Heart right ventricle (tissue), 16 donors: Measurements from ENCODE around the gene RRAS. TPM values are rescaled to one million over a fixed set of nuclear protein-coding genes. Genes with fewer than 3 reads are reported as not detected.

Experiments used
- ATAC-seq, 8 donors: fragments of 200-7000 bp; cut with Tn5 transposase; one replicate each; pipeline ENCODE4 v1.9.1; 2020; ENCODE audit warnings: mild to moderate bottlenecking in 8 of 8, moderate library complexity in 8 of 8, moderate number of reproducible peaks in 1 of 8
- DNase-seq, 2 donors: peaks; one replicate each; pipeline ENCODE4 v3.0.0-alpha.2; 2020
- H3K27ac ChIP-seq, 10 donors: fragments of 200-600 bp; sonication (generic) in 2 of 10; one replicate each; pipeline versions ENCODE4 v1.5.0 to v1.8.0; 2020 to 2022; ENCODE audit warnings: mild to moderate bottlenecking in 3 of 10
- H3K27me3 ChIP-seq, 7 donors: fragments of 200-600 bp; one replicate each; pipeline ENCODE4 v1.8.0; 2021 to 2022; ENCODE audit warnings: mild to moderate bottlenecking in 2 of 7
- H3K36me3 ChIP-seq, 9 donors: fragments of 200-600 bp; sonication (generic) in 1 of 9; one replicate each; pipeline versions ENCODE4 v1.5.0 to v1.8.0; 2020 to 2022; ENCODE audit warnings: mild to moderate bottlenecking in 2 of 9
- H3K4me1 ChIP-seq, 9 donors: fragments of 200-600 bp; sonication (generic) in 1 of 9; one replicate each; pipeline versions ENCODE4 v1.5.0 to v1.8.0; 2020 to 2022; ENCODE audit warnings: mild to moderate bottlenecking in 4 of 9
- H3K4me3 ChIP-seq, 10 donors: fragments of 200-600 bp; sonication (generic) in 2 of 10; one replicate each; pipeline versions ENCODE4 v1.5.0 to v1.8.0; 2020 to 2022; ENCODE audit warnings: mild to moderate bottlenecking in 7 of 10, moderate library complexity in 2 of 10
- H3K9me3 ChIP-seq, 11 donors: fragments of 200-600 bp in 10 of 11; sonication (generic) in 2 of 11; one replicate each; pipeline versions ENCODE4 v1.5.0 to v1.8.0; 2013 to 2022; ENCODE audit warnings: mild to moderate bottlenecking in 2 of 11, control low read depth in 1 of 11, moderate library complexity in 1 of 11
- CTCF ChIP-seq, 9 donors: fragments of 200-600 bp; sonication (generic) in 2 of 9; IDR thresholded peaks; one replicate each; pipeline versions ENCODE4 v1.5.0 to v1.8.0; 2021 to 2022; ENCODE audit warnings: antibody characterized with exemption in 9 of 9, mild to moderate bottlenecking in 5 of 9, moderate library complexity in 1 of 9
- WGBS, 2 donors: extraction: QIAGEN DNeasy Blood & Tissue Kit; methylation state at CpG; one replicate each; pipeline ENCODE4 v1.1.7; 2013; ENCODE audit warnings: inconsistent platforms in 1 of 2; 5-methylcytosine and 5-hydroxymethylcytosine counted together
- intact Hi-C, 10 donors: fragments of 100-400 bp; cut with DNase I; formaldehyde crosslinking; loops; one replicate each; pipeline versions ENCODE4 v1.11.1 to v1.14.2; 2022
- long read RNA-seq, 3 donors: library from polyadenylated mRNA; unstranded; transcript quantifications; one replicate each; pipeline ENCODE4 v2.0.0, GENCODE V29; 2020 to 2021
- polyA plus RNA-seq, 2 donors: library from polyadenylated mRNA; stranded (reverse); fragments of 200-250 nt; gene quantifications; one replicate each; pipeline ENCODE4 v1.2.3, GENCODE V29; 2013
- total RNA-seq, 10 donors: library from RNA; stranded (reverse); fragmentation: NEBNext Ultra II Directional in 3 of 10; extraction: Animal tissue kit (Norgen Biotek cat#: 25700) in 3 of 10; gene quantifications; one replicate each; pipeline versions ENCODE4 v1.2.1 to v1.2.4, GENCODE V29; 2021 to 2023
- donor health status: Arrhythmogenic right ventricular cardiomyopathy.
- donor health status: ischemic (EF 13 %, LVEDD 7.1; RV severe dilation, severe dysfunction).
- donor health status: healthy with polysubstance abuse.
- donor health status: DM: no; HTN: yes; CAD: no.
- donor health status: DM: no; HTN: no; CAD: no.
- donor health status: ischemic (EF 25% LVEDD 6.9; RV normal size, moderate dysfunction).
- donor health status: ischemic (EF 25% LVEDD 5.7; RV mildly dilated, moderate dysfunction).
- donor health status: healthy.
- donor health status: DM: yes; HTN: yes; CAD: no.
- donor health status: Ischemic cardiomyopathy.
- donor health status: ischemic (EF 35%, LVEDD 5.7; RV mildly dilated, moderate dysfunction).
- donor health status: nonischemic (EF 11% LVEDD 7.7; RV severe dilation, severe dysfunction).
- donor health status: DM: yes; HTN: yes; CAD: no.
- donor health status: PGD.
- donor health status: ischemic (EF 29% LVEDD 5.4; RV normal size, mild dysfunction).
- donor health status: nonischemic (EF 23%, LVEDD 6.1; RV moderate dilation, normal function).

The RRAS gene
- total RNA-seq, result 100 to 1,000 TPM in 7 of 10 donors, 10 to 100 TPM in 3; 90.4 to 141 (median 113) TPM
- polyA plus RNA-seq, result 100 to 1,000 TPM; 208 to 215 TPM
- long read RNA-seq, donor 1, transcript RRAS-201 (6 exons, 1,044 nt), result major isoform, 104 of 118 reads
- long read RNA-seq, donor 1, partial matches to known transcripts, result 10 of 118 reads
- long read RNA-seq, donor 1, other reads (novel, unspliced or antisense), result 4 of 118 reads
- long read RNA-seq, donor 2, transcript RRAS-201 (6 exons, 1,044 nt), result major isoform, 123 of 145 reads
- long read RNA-seq, donor 2, partial matches to known transcripts, result 18 of 145 reads
- long read RNA-seq, donor 2, other reads (novel, unspliced or antisense), result 4 of 145 reads
- long read RNA-seq, donor 3, partial matches to known transcripts, result 0 of 3 reads
- long read RNA-seq, donor 3, other reads (novel, unspliced or antisense), result 1 of 3 reads

- H3K4me1 ChIP-seq, result peaks cover 2 to 75% (median 62%) of the 10 kb centered on the region in 9 donors
- no peak for TF ChIP-seq CTCF (IDR thresholded peaks at IDR 0.05)
Observed at GRCh38 chr19:49640113-49640898, at the start of gene RRAS. Gene RRAS (minus strand): TSS chr19:49640143. CDS start chr19:49640098, 45 bp downstream.

GRCh38 chr19:49689133-49690078 lies 49.5 kb upstream of the RRAS start, which contains the start of gene ADM5:
Gene ADM5 (plus strand): TSS chr19:49689594. CDS start chr19:49689838, 244 bp downstream.
- H3K9me3 ChIP-seq, result no peaks in the 10 kb centered on the region
- 25 to 29% methylated on average over 54 of the region's 54 CpGs for WGBS, 2 donors
- H3K36me3 ChIP-seq, result peaks cover 0 to 37% (median 14%) of the 10 kb centered on the region in 9 donors
- H3K27ac ChIP-seq, result peak within 1 kb of the TSS; percentile 64 to 84 (median 77)
- ATAC-seq (peak; percentile 26 to 63 (median 52)), DNase-seq (peak in 1 of 2 donors; percentile 54)
- intact Hi-C loops, result loop anchor here in 2 of 10 donors (5.0 to 10.0 kb wide), 2 partner anchors 113 to 115 kb away; no protein-coding TSS in a partner anchor
- peaks cover 0 to 40% (median 9%) of the 10 kb centered on the region in 7 donors for H3K27me3 ChIP-seq
- peaks cover 6 to 71% (median 48%) of the 10 kb centered on the region in 9 donors for H3K4me1 ChIP-seq
- peak; percentile 18 to 76 (median 56) for TF ChIP-seq CTCF (IDR thresholded peaks at IDR 0.05)
- H3K4me3 ChIP-seq, result peak within 1 kb of the TSS; percentile 32 to 66 (median 56)

More at GRCh38 chr19:49640113-49640898, at the start of gene RRAS:
- Histone ChIP-seq H3K27me3 (no peaks in the 10 kb centered on the region), H3K27ac (peak within 1 kb of the TSS; percentile 96 to 100 (median 99)), H3K4me3 (peak within 1 kb of the TSS; percentile 47 to 95 (median 88)), H3K36me3 (peaks cover 0 to 22% (median under 1%) of the 10 kb centered on the region in 9 donors), H3K9me3 (no peaks in the 10 kb centered on the region)
- 0% methylated on average over 50 to 51 of the region's 51 CpGs for WGBS, 2 donors
- intact Hi-C loops, result loop anchor here in 4 of 10 donors (1.0 to 2.0 kb wide), 4 partner anchors 36 to 50 kb away; partner anchors contain the start of genes PRR12 (in 2 of the 4) and PRMT1 (in 1 of the 4)
- peak; percentile 98 to 100 for DNase-seq
- ATAC-seq, result peak; percentile 68 to 84 (median 78)

- WGBS, 2 donors, result 62 to 70% methylated on average over 12 of the region's 12 CpGs
- no peaks in the 10 kb centered on the region for H3K9me3 ChIP-seq
- H3K27ac ChIP-seq, result peak overlapping the region; percentile 64 to 84 (median 77)
- ATAC-seq, result peak in 3 of 8 donors; percentile 11 to 32 (median 20)
- H3K4me1 ChIP-seq, result peaks cover 6 to 73% (median 48%) of the 10 kb centered on the region in 9 donors
- no peak for DNase-seq
- peaks cover 0 to 44% (median 21%) of the 10 kb centered on the region in 9 donors for H3K36me3 ChIP-seq
- peaks cover 0 to 40% (median 9%) of the 10 kb centered on the region in 7 donors for H3K27me3 ChIP-seq
- peak overlapping the region in 9 of 10 donors; percentile 21 to 66 (median 50) for H3K4me3 ChIP-seq
- intact Hi-C loops, result loop anchor here in 2 of 10 donors (5.0 to 10.0 kb wide), 2 partner anchors 114 to 116 kb away; no protein-coding TSS in a partner anchor
- TF ChIP-seq CTCF (IDR thresholded peaks at IDR 0.05), result no peak
Observed at GRCh38 chr19:49688531-49689132, 48.7 kb upstream of the RRAS start.
